Lung (tissue), 12 donors: ENCODE measurements around the gene CYGB. TPM values are rescaled to one million over a fixed set of nuclear protein-coding genes. Genes with fewer than 3 reads are reported as not detected.
A peak's percentile ranks its signal among the peaks of the same experiment; 100 is the strongest.

Source experiments
- ATAC-seq: fragments of 200-7000 bp; cut with Tn5 transposase; one replicate; pipeline ENCODE4 v1.9.1; 2020; ENCODE audit warnings: moderate number of reproducible peaks; ENCODE audit not compliant: insufficient read depth, low FRiP score
- DNase-seq, 3 donors: peaks; one replicate each; pipeline ENCODE4 v3.0.0-alpha.2; 2013 to 2017
- H3K27ac ChIP-seq, 2 donors: one replicate each; pipeline ENCODE4 v1.5.1; 2013; ENCODE audit warnings: mild to moderate bottlenecking in 2 of 2, moderate library complexity in 2 of 2, control low read depth in 1 of 2, inconsistent platforms in 1 of 2, low read depth in 1 of 2, low read length in 1 of 2
- H3K27me3 ChIP-seq, 3 donors: one replicate each; pipeline ENCODE4 v1.5.1; 2013; ENCODE audit warnings: low read length in 2 of 3; ENCODE audit not compliant: control insufficient read depth in 3 of 3, insufficient read depth in 3 of 3
- H3K36me3 ChIP-seq, 4 donors: one replicate each; pipeline ENCODE4 v1.5.1; 2013; ENCODE audit warnings: low read length in 4 of 4, mild to moderate bottlenecking in 1 of 4, moderate library complexity in 1 of 4; ENCODE audit not compliant: control insufficient read depth in 4 of 4, insufficient read depth in 4 of 4
- H3K4me1 ChIP-seq, 5 donors: one replicate each; pipeline ENCODE4 v1.5.1; 2013; ENCODE audit warnings: low read length in 5 of 5, mild to moderate bottlenecking in 2 of 5, moderate library complexity in 1 of 5; ENCODE audit not compliant: control insufficient read depth in 5 of 5, insufficient read depth in 5 of 5
- H3K4me3 ChIP-seq: one replicate; pipeline ENCODE4 v1.5.1; 2013; ENCODE audit warnings: mild to moderate bottlenecking, control low read depth, moderate library complexity
- H3K9ac ChIP-seq, 2 donors: one replicate each; pipeline ENCODE4 v1.5.1; 2013; ENCODE audit warnings: low read length in 2 of 2, control low read depth in 1 of 2; ENCODE audit not compliant: insufficient read depth in 1 of 2
- H3K9me3 ChIP-seq, 4 donors: one replicate each; pipeline ENCODE4 v1.5.1; 2013; ENCODE audit warnings: low read length in 3 of 4, mild to moderate bottlenecking in 1 of 4, moderate library complexity in 1 of 4; ENCODE audit not compliant: control insufficient read depth in 4 of 4, insufficient read depth in 3 of 4
- WGBS, 2 donors: extraction: QIAGEN DNeasy Blood & Tissue Kit; methylation state at CpG; one replicate each; pipeline ENCODE4 v1.1.7; 2013; 5-methylcytosine and 5-hydroxymethylcytosine counted together
- polyA plus RNA-seq, 2 donors: library from polyadenylated mRNA; stranded (reverse); fragments of 200-250 nt; gene quantifications; one replicate each; pipeline ENCODE4 v1.2.1, GENCODE V29; 2013
- total RNA-seq, 2 donors: library from RNA; depleted of rRNA in 1 of 2; stranded (reverse); fragments of >200 nt in 1 of 2; gene quantifications; one replicate each; pipeline ENCODE4 v1.2.1, GENCODE V29; 2014 to 2021
- TF ChIP-seq, protein P1 (sequence below): IDR thresholded peaks from 2 replicates; pipeline ENCODE4 v1.5.1; 2012; ENCODE audit warnings: mild to moderate bottlenecking; ENCODE audit errors: control extremely low read depth, extremely low read depth
- donor health status: control.
- donor health status: control.
- donor health status: Bipolar disorder and iron deficiency.
- donor health status: healthy.
- donor health status: DM: yes; HTN: yes; CAD: no.

CYGB gene
- total and polyA plus RNA-seq, 4 donors = 15.9 to 30.4 (median 20.7) TPM

DNA sequence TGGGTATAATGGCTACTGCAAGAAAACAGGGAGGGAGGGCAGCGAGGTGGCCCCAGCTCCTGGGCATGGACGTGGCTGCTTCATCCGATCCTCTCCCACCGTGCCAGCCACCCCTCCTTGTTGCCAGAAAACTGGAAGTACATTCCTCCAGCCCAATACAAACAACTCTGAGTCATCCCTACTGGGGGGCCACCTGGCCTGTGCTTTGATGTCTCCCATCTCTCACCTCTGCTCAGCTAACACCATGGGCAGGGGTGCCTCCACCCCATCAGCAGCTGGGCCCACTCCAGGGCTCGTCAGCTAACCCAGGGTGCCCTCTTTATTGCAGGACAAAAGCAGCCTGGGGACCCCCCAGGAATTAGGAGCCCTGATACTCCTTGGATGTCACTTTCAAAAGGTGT lies 38.2 kb downstream of the CYGB start:
- Histone ChIP-seq H3K4me1 (peaks cover 0 to 35% (median 9%) of the 10 kb centered on the region in 5 donors), H3K4me3 (no peak overlapping the region), H3K9ac (no peak overlapping the region), H3K27me3 (no peaks in the 10 kb centered on the region), H3K27ac (peak overlapping the region in 1 of 2 donors; percentile 87), H3K9me3 (no peaks in the 10 kb centered on the region), H3K36me3 (peaks cover 0 to 2% (median 0%) of the 10 kb centered on the region in 4 donors)
- WGBS, 2 donors = 72 to 78% methylated on average over 5 of the region's 5 CpGs
- DNase-seq = no peak
- TF ChIP-seq, protein P1, sequence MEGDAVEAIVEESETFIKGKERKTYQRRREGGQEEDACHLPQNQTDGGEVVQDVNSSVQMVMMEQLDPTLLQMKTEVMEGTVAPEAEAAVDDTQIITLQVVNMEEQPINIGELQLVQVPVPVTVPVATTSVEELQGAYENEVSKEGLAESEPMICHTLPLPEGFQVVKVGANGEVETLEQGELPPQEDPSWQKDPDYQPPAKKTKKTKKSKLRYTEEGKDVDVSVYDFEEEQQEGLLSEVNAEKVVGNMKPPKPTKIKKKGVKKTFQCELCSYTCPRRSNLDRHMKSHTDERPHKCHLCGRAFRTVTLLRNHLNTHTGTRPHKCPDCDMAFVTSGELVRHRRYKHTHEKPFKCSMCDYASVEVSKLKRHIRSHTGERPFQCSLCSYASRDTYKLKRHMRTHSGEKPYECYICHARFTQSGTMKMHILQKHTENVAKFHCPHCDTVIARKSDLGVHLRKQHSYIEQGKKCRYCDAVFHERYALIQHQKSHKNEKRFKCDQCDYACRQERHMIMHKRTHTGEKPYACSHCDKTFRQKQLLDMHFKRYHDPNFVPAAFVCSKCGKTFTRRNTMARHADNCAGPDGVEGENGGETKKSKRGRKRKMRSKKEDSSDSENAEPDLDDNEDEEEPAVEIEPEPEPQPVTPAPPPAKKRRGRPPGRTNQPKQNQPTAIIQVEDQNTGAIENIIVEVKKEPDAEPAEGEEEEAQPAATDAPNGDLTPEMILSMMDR = no peak
- no peak for ATAC-seq

DNA sequence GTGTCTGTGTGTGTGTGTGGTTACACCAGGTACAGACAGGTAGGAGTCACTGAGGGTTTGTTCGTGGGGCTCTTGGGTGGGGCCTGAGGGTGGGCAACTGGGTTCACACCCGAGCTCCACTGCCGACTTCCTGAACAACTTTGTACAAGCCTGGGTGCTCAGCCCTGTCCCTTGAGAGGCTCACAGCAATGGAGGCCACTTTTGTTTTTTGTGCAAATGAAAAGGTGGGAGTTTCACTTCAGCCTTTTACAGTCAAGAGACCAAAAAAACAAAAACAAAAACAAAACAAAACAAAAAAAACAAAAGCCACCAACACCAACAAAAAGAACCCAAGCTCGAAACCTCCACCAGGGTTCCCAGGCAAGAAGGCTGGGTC lies 38.6 kb downstream of the CYGB start:
- H3K27me3 ChIP-seq = no peaks in the 10 kb centered on the region
- H3K4me1 ChIP-seq = peaks cover 0 to 39% (median 9%) of the 10 kb centered on the region in 5 donors
- no peak overlapping the region for H3K9ac ChIP-seq
- DNase-seq = no peak
- H3K4me3 ChIP-seq = no peak overlapping the region
- 55 to 75% methylated on average over 4 of the region's 4 CpGs for whole genome bisulfite sequencing, 2 donors
- TF ChIP-seq, protein P1 = no peak
- peak overlapping the region; percentile 79 to 87 for H3K27ac ChIP-seq
- H3K9me3 ChIP-seq = no peaks in the 10 kb centered on the region
- no peak for ATAC-seq
- H3K36me3 ChIP-seq = peaks cover 0 to 2% (median 0%) of the 10 kb centered on the region in 4 donors

DNA sequence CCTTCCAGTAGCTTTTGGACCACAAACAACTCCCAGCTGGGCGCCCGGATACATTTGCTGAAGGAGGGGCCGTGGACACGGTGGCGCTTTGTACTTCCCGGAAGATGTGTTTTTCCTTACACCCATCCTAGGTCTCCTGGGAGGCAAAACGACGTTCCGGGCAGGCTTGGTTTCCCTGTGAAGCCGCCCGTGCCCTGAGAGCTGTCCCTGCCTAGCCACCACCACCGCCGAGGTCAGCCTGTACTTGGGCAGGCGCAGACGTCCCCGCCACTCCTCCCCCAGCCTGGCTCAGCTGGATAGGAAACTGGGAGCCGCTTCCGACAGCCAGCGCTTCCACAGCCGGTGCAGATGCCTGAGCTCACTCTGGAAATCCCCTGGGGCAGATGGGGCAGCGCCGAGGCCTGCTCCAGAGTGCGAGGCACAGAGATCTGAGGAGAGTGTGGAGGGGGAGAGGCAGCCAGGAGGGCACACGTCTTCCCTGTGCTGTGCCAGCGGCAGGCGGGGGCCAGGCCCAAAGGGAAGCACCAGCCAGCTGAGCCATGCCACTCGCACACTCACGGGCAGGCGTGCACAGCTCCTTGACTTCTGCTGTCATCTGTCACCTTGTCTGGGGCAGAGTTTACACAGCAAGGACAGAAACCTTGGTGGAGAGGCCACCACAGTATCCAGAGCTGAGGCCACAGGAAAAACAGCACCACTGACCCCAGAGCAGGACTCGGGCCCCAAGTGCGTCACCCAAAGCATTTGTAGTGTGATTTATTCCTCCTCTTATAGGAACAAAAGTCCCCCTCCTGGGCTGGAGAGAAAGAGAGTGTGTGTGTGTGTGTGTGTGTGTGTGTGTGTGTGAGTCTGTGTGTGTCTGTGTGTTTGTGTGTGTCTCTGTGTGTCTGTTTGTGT lies 39.3 kb downstream of the CYGB start:
- Histone ChIP-seq H3K27ac (peak overlapping the region; percentile 79 to 87), H3K9me3 (no peaks in the 10 kb centered on the region), H3K27me3 (no peaks in the 10 kb centered on the region), H3K4me3 (no peak overlapping the region), H3K36me3 (peaks cover 0 to 2% (median 0%) of the 10 kb centered on the region in 4 donors), H3K4me1 (peaks cover 0 to 44% (median 13%) of the 10 kb centered on the region in 5 donors), H3K9ac (no peak overlapping the region)
- 33 to 55% methylated on average over 31 of the region's 31 CpGs for WGBS, 2 donors
- DNase-seq (peak; percentile 70 to 79 (median 77)), ATAC-seq (peak; percentile 8)
- TF ChIP-seq, protein P1 = no peak
